ENCODE data around the gene ADAM19.

Gene ADAM19

GRCh38 chr5:157464519-157465171, 110.9 kb downstream of the ADAM19 start:
- TF ChIP-seq POLR2A (IDR thresholded peaks at IDR 0.05; ENCODE audit: low read length), result no peak
- TF ChIP-seq GATA1 (IDR thresholded peaks at IDR 0.05; ENCODE audit: low read depth, low read length), result no peak

GRCh38 chr5:157463621-157464518, 111.7 kb downstream of the ADAM19 start:
- peak in 1 of 2 experiments; percentile 49 for DNase-seq
- TF ChIP-seq GATA1 (IDR thresholded peaks at IDR 0.05; ENCODE audit: low read depth, low read length) (no peak), POLR2A (IDR thresholded peaks at IDR 0.05; ENCODE audit: low read length) (no peak)

More at GRCh38 chr5:157464519-157465171, 110.9 kb downstream of the ADAM19 start:
- DNase-seq, result peak; percentile 32 to 81

- TF ChIP-seq GATA1 (IDR thresholded peaks at IDR 0.05; ENCODE audit: low read depth, low read length), result no peak
- TF ChIP-seq POLR2A (IDR thresholded peaks at IDR 0.05; ENCODE audit: low read length), result no peak
- DNase-seq, result no peak
Measured at GRCh38 chr5:157463081-157463480, 112.5 kb downstream of the ADAM19 start.

- TF ChIP-seq GATA1 (IDR thresholded peaks at IDR 0.05; ENCODE audit: low read depth, low read length), result no peak
- no peak for TF ChIP-seq POLR2A (IDR thresholded peaks at IDR 0.05; ENCODE audit: low read length)
Measured at GRCh38 chr5:157460921-157461792, 114.4 kb downstream of the ADAM19 start.

GRCh38 chr5:157459715-157460599, 115.6 kb downstream of the ADAM19 start, which contains the start of gene NIPAL4:
Gene NIPAL4, plus strand, starts transcription at chr5:157460213. Its CDS starts 108 bp downstream, at chr5:157460321.
- TF ChIP-seq GATA1 (IDR thresholded peaks at IDR 0.05; ENCODE audit: low read depth, low read length), result no peak
- TF ChIP-seq POLR2A (IDR thresholded peaks at IDR 0.05; ENCODE audit: low read length), result no peak
- no peak for DNase-seq

More at GRCh38 chr5:157460921-157461792, 114.4 kb downstream of the ADAM19 start:
- DNase-seq, result no peak

GRCh38 chr5:157458835-157459234, 116.7 kb downstream of the ADAM19 start:
- TF ChIP-seq POLR2A (IDR thresholded peaks at IDR 0.05; ENCODE audit: low read length) (no peak), GATA1 (IDR thresholded peaks at IDR 0.05; ENCODE audit: low read depth, low read length) (no peak)
- no peak for DNase-seq

- no peak for DNase-seq
- TF ChIP-seq POLR2A (IDR thresholded peaks at IDR 0.05; ENCODE audit: low read length) (no peak), GATA1 (IDR thresholded peaks at IDR 0.05; ENCODE audit: low read depth, low read length) (no peak)
Measured at GRCh38 chr5:157457391-157457790, 118.2 kb downstream of the ADAM19 start.

- TF ChIP-seq POLR2A (IDR thresholded peaks at IDR 0.05; ENCODE audit: low read length) (no peak), GATA1 (IDR thresholded peaks at IDR 0.05; ENCODE audit: low read depth, low read length) (no peak)
- no peak for DNase-seq
Measured at GRCh38 chr5:157456301-157456700, 119.3 kb downstream of the ADAM19 start.

- TF ChIP-seq POLR2A (IDR thresholded peaks at IDR 0.05; ENCODE audit: low read length), result no peak
- no peak for TF ChIP-seq GATA1 (IDR thresholded peaks at IDR 0.05; ENCODE audit: low read depth, low read length)
Measured at GRCh38 chr5:157455057-157455456, 120.5 kb downstream of the ADAM19 start.

GRCh38 chr5:157454273-157454672, 121.3 kb downstream of the ADAM19 start:
- no peak for DNase-seq
- no peak for TF ChIP-seq POLR2A (IDR thresholded peaks at IDR 0.05; ENCODE audit: low read length)
- no peak for TF ChIP-seq GATA1 (IDR thresholded peaks at IDR 0.05; ENCODE audit: low read depth, low read length)

More at GRCh38 chr5:157455057-157455456, 120.5 kb downstream of the ADAM19 start:
- DNase-seq, result no peak

- DNase-seq, result no peak
- TF ChIP-seq POLR2A (IDR thresholded peaks at IDR 0.05; ENCODE audit: low read length) (no peak), GATA1 (IDR thresholded peaks at IDR 0.05; ENCODE audit: low read depth, low read length) (no peak)
Measured at GRCh38 chr5:157451806-157452205, 123.8 kb downstream of the ADAM19 start.

GRCh38 chr5:157450024-157450423, 125.6 kb downstream of the ADAM19 start:
- TF ChIP-seq POLR2A (IDR thresholded peaks at IDR 0.05; ENCODE audit: low read length) (no peak), GATA1 (IDR thresholded peaks at IDR 0.05; ENCODE audit: low read depth, low read length) (no peak)
- DNase-seq, result no peak

All from erythroblast (primary cell).